ENCODE measurements around the gene AGFG2.
"Not testable (repeated sequence)": the region's sequence is repeated elsewhere in the genome, so short reads cannot be mapped to it uniquely, and the experiment has no call there.

Gene AGFG2

DNA sequence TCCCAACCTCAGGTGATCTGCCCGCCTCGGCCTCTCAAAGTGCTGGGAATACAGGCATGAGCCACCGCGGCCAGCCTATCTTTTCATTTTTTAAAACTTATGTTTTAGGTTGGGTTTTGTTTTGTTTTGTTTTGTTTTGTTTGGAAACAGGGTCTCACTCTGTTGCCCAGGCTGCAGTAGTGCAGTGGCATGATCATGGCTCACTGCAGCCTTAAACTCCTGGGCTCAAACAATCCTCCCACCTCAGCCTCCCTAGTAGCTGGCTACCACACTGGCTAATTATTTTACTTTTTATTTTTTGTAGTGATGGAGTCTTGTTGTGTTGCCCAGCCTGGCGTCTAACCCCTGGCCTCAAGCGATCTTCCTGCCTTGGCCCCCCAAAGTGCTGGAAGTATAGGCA, 19.4 kb upstream of the AGFG2 start:
- peaks cover 17% of the 10 kb centered on the region for H3K4me1 ChIP-seq (ENCODE audit: insufficient read depth, poor library complexity, severe bottlenecking)
- no peak for DNase-seq (ENCODE audit: low spot score)
- H3K27me3 ChIP-seq (ENCODE audit: insufficient read depth, poor library complexity, severe bottlenecking) = no peaks in the 10 kb centered on the region
- no peaks in the 10 kb centered on the region for H3K36me3 ChIP-seq (ENCODE audit: low read depth)
- TF ChIP-seq, protein P1, sequence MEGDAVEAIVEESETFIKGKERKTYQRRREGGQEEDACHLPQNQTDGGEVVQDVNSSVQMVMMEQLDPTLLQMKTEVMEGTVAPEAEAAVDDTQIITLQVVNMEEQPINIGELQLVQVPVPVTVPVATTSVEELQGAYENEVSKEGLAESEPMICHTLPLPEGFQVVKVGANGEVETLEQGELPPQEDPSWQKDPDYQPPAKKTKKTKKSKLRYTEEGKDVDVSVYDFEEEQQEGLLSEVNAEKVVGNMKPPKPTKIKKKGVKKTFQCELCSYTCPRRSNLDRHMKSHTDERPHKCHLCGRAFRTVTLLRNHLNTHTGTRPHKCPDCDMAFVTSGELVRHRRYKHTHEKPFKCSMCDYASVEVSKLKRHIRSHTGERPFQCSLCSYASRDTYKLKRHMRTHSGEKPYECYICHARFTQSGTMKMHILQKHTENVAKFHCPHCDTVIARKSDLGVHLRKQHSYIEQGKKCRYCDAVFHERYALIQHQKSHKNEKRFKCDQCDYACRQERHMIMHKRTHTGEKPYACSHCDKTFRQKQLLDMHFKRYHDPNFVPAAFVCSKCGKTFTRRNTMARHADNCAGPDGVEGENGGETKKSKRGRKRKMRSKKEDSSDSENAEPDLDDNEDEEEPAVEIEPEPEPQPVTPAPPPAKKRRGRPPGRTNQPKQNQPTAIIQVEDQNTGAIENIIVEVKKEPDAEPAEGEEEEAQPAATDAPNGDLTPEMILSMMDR (IDR thresholded peaks at IDR 0.05; ENCODE audit: poor library complexity, severe bottlenecking) = no peak
- no peak overlapping the region for H3K27ac ChIP-seq (ENCODE audit: poor library complexity, severe bottlenecking)
- no peaks in the 10 kb centered on the region for H3K9me3 ChIP-seq (ENCODE audit: severe bottlenecking)
- H3K4me3 ChIP-seq (ENCODE audit: severe bottlenecking) = no peak overlapping the region
- no peak for ATAC-seq (ENCODE audit: low read depth)

DNA sequence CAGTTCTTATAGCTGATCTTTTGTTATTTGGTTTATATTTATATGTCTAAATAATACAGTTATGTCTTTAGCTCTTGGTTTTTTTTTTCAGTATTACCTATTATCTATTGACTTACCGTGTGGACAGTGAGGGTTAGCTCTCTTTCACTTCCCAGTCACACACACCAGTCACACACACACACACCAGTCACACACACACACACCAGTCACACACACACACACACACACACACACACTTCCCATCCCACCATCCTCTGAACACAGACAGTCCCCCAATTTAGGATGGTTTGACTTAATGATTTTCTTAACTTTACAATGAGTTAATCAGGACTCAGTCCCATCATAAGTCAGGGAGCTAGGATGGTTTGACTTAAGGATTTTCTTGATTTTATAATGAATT, 18.9 kb upstream of the AGFG2 start:
- TF ChIP-seq, protein P1 (IDR thresholded peaks at IDR 0.05; ENCODE audit: poor library complexity, severe bottlenecking) = no peak
- H3K4me3 ChIP-seq (ENCODE audit: severe bottlenecking) = no peak overlapping the region

DNA sequence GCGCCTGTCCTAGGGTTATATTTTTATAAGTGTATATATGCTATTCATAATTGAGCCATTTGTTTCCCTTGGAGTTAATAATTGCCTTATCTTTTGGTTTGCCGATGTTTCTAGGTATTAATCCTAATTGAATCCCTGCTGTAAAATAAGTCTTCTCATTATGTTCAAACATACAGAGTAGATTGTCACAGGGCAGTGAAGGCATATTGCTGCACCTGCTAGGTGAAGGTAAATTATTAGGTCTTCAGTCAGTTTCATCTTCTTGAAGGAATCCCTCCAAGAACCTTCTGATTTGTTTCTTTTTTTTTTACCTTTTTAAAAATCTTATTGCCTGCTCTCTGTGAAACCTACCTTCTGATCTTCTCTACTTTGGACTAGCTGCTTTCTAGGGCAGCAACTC, 17.9 kb upstream of the AGFG2 start:
- TF ChIP-seq, protein P1 (IDR thresholded peaks at IDR 0.05; ENCODE audit: poor library complexity, severe bottlenecking) = no peak
- no peak for ATAC-seq (ENCODE audit: low read depth)
- DNase-seq (ENCODE audit: low spot score) = no peak

More for the DNA sequence above, 18.9 kb upstream of the AGFG2 start:
- Histone ChIP-seq H3K9me3 (ENCODE audit: severe bottlenecking) (no peaks in the 10 kb centered on the region), H3K27me3 (ENCODE audit: insufficient read depth, poor library complexity, severe bottlenecking) (no peaks in the 10 kb centered on the region), H3K27ac (ENCODE audit: poor library complexity, severe bottlenecking) (no peak overlapping the region), H3K36me3 (ENCODE audit: low read depth) (no peaks in the 10 kb centered on the region), H3K4me1 (ENCODE audit: insufficient read depth, poor library complexity, severe bottlenecking) (peaks cover 11% of the 10 kb centered on the region)
- ATAC-seq (ENCODE audit: low read depth) (no peak), DNase-seq (ENCODE audit: low spot score) (no peak)

DNA sequence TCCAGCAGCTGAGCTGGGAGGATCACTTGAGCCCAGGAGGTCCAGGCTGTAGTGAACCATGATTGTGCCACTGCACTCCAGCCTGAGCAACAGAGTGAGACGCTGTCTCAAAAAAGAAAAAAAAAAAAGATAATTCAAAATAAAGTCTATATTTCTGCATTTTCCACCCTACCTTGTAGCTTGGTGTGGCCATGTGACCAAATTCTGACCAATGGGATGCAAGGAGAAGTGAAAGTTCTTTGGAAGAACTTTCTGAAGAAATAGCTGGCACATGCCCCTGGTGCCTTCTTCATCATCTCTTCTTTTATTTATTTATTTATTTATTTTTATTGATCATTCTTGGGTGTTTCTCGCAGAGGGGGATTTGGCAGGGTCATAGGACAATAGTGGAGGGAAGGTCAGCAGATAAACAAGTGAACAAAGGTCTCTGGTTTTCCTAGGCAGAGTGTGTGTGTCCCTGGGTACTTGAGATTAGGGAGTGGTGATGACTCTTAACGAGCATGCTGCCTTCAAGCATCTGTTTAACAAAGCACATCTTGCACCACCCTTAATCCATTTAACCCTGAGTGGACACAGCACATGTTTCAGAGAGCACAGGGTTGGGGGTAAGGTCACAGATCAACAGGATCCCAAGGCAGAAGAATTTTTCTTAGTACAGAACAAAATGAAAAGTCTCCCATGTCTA, 17.0 kb upstream of the AGFG2 start:
- ATAC-seq (ENCODE audit: low read depth); H3K9me3 ChIP-seq (ENCODE audit: severe bottlenecking); H3K4me3 ChIP-seq (ENCODE audit: severe bottlenecking); DNase-seq (ENCODE audit: low spot score); H3K36me3 ChIP-seq (ENCODE audit: low read depth); H3K27ac ChIP-seq (ENCODE audit: poor library complexity, severe bottlenecking); H3K27me3 ChIP-seq (ENCODE audit: insufficient read depth, poor library complexity, severe bottlenecking); H3K4me1 ChIP-seq (ENCODE audit: insufficient read depth, poor library complexity, severe bottlenecking): not testable (repeated sequence)

More for the DNA sequence above, 17.9 kb upstream of the AGFG2 start:
- Histone ChIP-seq H3K27me3 (ENCODE audit: insufficient read depth, poor library complexity, severe bottlenecking) (no peaks in the 10 kb centered on the region), H3K9me3 (ENCODE audit: severe bottlenecking) (no peaks in the 10 kb centered on the region), H3K4me3 (ENCODE audit: severe bottlenecking) (no peak overlapping the region), H3K36me3 (ENCODE audit: low read depth) (no peaks in the 10 kb centered on the region), H3K27ac (ENCODE audit: poor library complexity, severe bottlenecking) (no peak overlapping the region), H3K4me1 (ENCODE audit: insufficient read depth, poor library complexity, severe bottlenecking) (peaks cover 2% of the 10 kb centered on the region)

DNA sequence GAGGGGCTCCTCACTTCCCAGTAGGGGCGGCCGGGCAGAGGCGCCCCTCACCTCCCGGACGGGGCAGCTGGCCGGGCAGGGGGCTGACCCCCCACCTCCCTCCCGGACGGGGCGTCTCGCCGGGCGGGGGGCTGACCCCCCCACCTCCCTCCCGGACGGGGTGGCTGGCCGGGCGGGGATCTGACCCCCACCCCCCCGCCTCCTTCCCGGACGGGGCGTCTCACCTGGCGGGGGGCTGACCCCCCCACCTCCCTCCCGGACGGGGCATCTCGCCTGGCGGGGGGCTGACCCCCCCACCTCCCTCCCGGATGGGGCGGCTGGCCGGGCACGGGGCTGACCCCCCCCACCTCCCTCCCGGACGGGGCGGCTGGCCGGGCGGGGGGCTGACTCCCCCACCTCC, 15.8 kb upstream of the AGFG2 start:
- H3K4me3 ChIP-seq (ENCODE audit: severe bottlenecking); H3K27ac ChIP-seq (ENCODE audit: poor library complexity, severe bottlenecking); ATAC-seq (ENCODE audit: low read depth); H3K9me3 ChIP-seq (ENCODE audit: severe bottlenecking); H3K4me1 ChIP-seq (ENCODE audit: insufficient read depth, poor library complexity, severe bottlenecking); H3K27me3 ChIP-seq (ENCODE audit: insufficient read depth, poor library complexity, severe bottlenecking); DNase-seq (ENCODE audit: low spot score); H3K36me3 ChIP-seq (ENCODE audit: low read depth): not testable (repeated sequence)

DNA sequence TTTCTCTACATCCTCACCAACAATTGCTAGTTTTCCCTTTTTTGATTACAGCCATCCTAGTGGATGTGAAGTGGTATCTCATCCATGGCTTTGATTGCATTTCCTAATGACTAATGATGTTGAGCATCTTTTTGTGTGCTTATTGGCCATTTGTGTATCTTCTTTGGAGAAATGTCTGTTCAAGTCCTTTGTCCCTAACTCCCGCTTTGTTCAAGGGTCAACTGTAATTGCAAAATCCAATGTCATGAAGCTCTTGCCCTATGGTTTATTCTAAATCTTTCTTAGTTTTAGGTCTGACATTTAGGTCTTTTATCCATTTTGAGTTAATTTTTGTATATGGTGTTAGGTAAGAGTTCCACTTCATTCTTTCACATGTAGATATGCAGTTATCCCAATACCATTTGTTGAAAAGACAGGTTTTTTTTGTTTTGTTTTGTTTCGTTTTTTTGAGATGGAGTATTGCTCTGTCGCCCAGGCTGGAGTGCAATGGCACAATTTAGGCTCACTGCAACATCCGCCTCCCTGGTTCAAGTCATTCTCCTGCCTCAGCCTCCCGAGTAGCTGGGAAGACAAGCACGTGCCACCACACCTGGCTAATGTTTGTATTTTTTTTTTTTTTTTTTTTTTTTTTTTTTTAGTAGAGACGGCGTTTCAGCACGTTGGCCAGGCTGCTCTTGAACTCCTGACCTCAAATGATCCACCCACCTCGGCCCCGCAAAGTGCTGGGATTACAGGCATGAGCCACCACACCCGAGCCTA, 10.7 kb upstream of the AGFG2 start:
- not testable (repeated sequence) for H3K27me3 ChIP-seq (ENCODE audit: insufficient read depth, poor library complexity, severe bottlenecking); H3K36me3 ChIP-seq (ENCODE audit: low read depth); ATAC-seq (ENCODE audit: low read depth); DNase-seq (ENCODE audit: low spot score); H3K9me3 ChIP-seq (ENCODE audit: severe bottlenecking); H3K27ac ChIP-seq (ENCODE audit: poor library complexity, severe bottlenecking); H3K4me1 ChIP-seq (ENCODE audit: insufficient read depth, poor library complexity, severe bottlenecking); H3K4me3 ChIP-seq (ENCODE audit: severe bottlenecking)
